HCT116 (cell line): Measurements from ENCODE around the gene WDR76. TPM values are rescaled to one million over a fixed set of nuclear protein-coding genes. Genes with fewer than 3 reads are reported as not detected.

Experiments used
- ATAC-seq: fragments of 200-7000 bp; cut with Tn5 transposase; 2 replicates; pipeline ENCODE4 v1.9.1; 2020; ENCODE audit warnings: mild to moderate bottlenecking, moderate library complexity
- BruUV-seq: library from RNA; stranded (reverse); fragments of 400-500 nt; replicated peaks from 2 replicates; lab custom pipeline; 2021; lab: Mats Ljungman, UMichigan
- CTCF ChIA-PET: fragments of 300-600 bp; sonication (Branson Sonifier 250); formaldehyde crosslinking; loops from one replicate; lab custom pipeline; 2021; ENCODE audit warnings: antibody characterized with exemption; lab: Charles Lee
- POLR2A ChIA-PET: fragments of 300-600, 350-600 bp; sonication (Branson Sonifier 250); formaldehyde crosslinking; loops from one replicate; lab custom pipeline; 2021; ENCODE audit warnings: antibody characterized with exemption; lab: Charles Lee
- RAD21 ChIA-PET, 2 experiments: fragments of 300-600 bp; sonication (Branson Sonifier 250); formaldehyde crosslinking; loops; one replicate each; lab custom pipeline; 2023; ENCODE audit warnings: low total read pairs in 2 of 2; ENCODE audit not compliant: uncharacterized antibody in 2 of 2, unreplicated experiment in 2 of 2, low non-redundant PET in 1 of 2; lab: Charles Lee
- DNase-seq: peaks from one replicate; pipeline ENCODE4 v3.0.0-alpha.2; 2010; ENCODE audit warnings: low read depth, low spot score
- H2AFZ ChIP-seq: fragments of 200-600 bp; shearing (Covaris generic), sonication (generic); 2 replicates; pipeline ENCODE4 v1.6.1; 2017; ENCODE audit warnings: low read depth, mixed run types, mixed read lengths, antibody characterized with exemption, low read length; ENCODE audit not compliant: poor library complexity, severe bottlenecking
- H3K27ac ChIP-seq: 2 replicates; pipeline ENCODE4 v1.5.1; 2012; ENCODE audit warnings: low read depth, low read length
- H3K27me3 ChIP-seq: fragments of 200-600 bp; sonication (generic); 2 replicates; pipeline ENCODE4 v1.6.1; 2016; ENCODE audit warnings: mixed run types, low read length, mixed read lengths; ENCODE audit not compliant: insufficient read depth
- H3K36me3 ChIP-seq, 2 experiments: fragments of 200-500 bp in 1 of 2; fragments of 200-600 bp in 1 of 2; sonication (Bioruptor generic) in 1 of 2; sonication (generic) in 1 of 2; 2 replicates each; pipeline versions ENCODE4 v1.5.1 to v1.6.1; 2014 to 2016; ENCODE audit warnings: low read length in 2 of 2, inconsistent platforms in 1 of 2, mixed read lengths in 1 of 2, mixed run types in 1 of 2; ENCODE audit not compliant: insufficient read depth in 2 of 2, control insufficient read depth in 1 of 2
- H3K4me1 ChIP-seq, 2 experiments: fragments of 200-600 bp in 1 of 2; sonication (generic) in 1 of 2; 2 replicates each; pipeline versions ENCODE4 v1.5.1 to v1.6.1; 2012 to 2017; ENCODE audit warnings: low read length in 2 of 2, inconsistent platforms in 1 of 2, mild to moderate bottlenecking in 1 of 2, mixed read lengths in 1 of 2, mixed run types in 1 of 2, moderate library complexity in 1 of 2; ENCODE audit not compliant: insufficient read depth in 2 of 2, control insufficient read depth in 1 of 2
- H3K4me2 ChIP-seq: fragments of 200-600 bp; sonication (generic); 2 replicates; pipeline ENCODE4 v1.6.1; 2017; ENCODE audit warnings: mixed run types, low read length, mixed read lengths
- H3K4me3 ChIP-seq, 2 experiments: fragments of 200-600 bp in 1 of 2; sonication (generic) in 1 of 2; replicated peaks in 1 of 2; 2 replicates each; pipeline ENCODE4 v1.5.1; 2011 to 2016; ENCODE audit warnings: low read length in 2 of 2, control low read depth in 1 of 2, low read depth in 1 of 2, mild to moderate bottlenecking in 1 of 2, mixed read lengths in 1 of 2, mixed run types in 1 of 2
- H3K79me2 ChIP-seq: fragments of 200-600 bp; sonication (generic); 2 replicates; pipeline ENCODE4 v1.6.1; 2017; ENCODE audit warnings: mild to moderate bottlenecking, mixed run types, low read length, moderate library complexity, mixed read lengths; ENCODE audit not compliant: insufficient read depth
- H3K9ac ChIP-seq: fragments of 200-600 bp; sonication (generic); 2 replicates; pipeline ENCODE4 v1.6.1; 2016; ENCODE audit warnings: low read length, mixed read lengths
- H3K9me2 ChIP-seq: fragments of 200-600 bp; sonication (generic), shearing (Covaris generic); 2 replicates; pipeline ENCODE4 v1.6.1; 2017; ENCODE audit warnings: mixed run types, mild to moderate bottlenecking, moderate library complexity; ENCODE audit not compliant: insufficient read depth
- H3K9me3 ChIP-seq, 2 experiments: fragments of 200-500 bp in 1 of 2; fragments of 200-600 bp in 1 of 2; sonication (Bioruptor generic) in 1 of 2; sonication (generic) in 1 of 2; 2 replicates each; pipeline ENCODE4 v1.6.1; 2014 to 2017; ENCODE audit warnings: low read length in 2 of 2, mixed read lengths in 2 of 2, inconsistent platforms in 1 of 2, low read depth in 1 of 2, mild to moderate bottlenecking in 1 of 2, mixed run types in 1 of 2, moderate library complexity in 1 of 2; ENCODE audit not compliant: control insufficient read depth in 1 of 2, insufficient read depth in 1 of 2
- H4K20me1 ChIP-seq: fragments of 200-600 bp; sonication (generic), shearing (Covaris generic); 2 replicates; pipeline ENCODE4 v1.6.1; 2017; ENCODE audit warnings: mixed run types, mild to moderate bottlenecking, moderate library complexity; ENCODE audit not compliant: insufficient read depth
- CBX3 ChIP-seq: IDR thresholded peaks from 2 replicates; pipeline ENCODE4 v1.6.1; 2012; ENCODE audit warnings: low read depth
- CEBPB ChIP-seq: IDR thresholded peaks from 2 replicates; pipeline ENCODE4 v1.6.1; 2012; ENCODE audit warnings: low read depth
- CTCF ChIP-seq, 3 experiments: fragments of 200-600 bp in 1 of 3; sonication (generic) in 1 of 3; IDR thresholded peaks in 2 of 3; conservative IDR thresholded peaks in 1 of 3; 2 replicates each; pipeline ENCODE4 v1.5.1; 2012 to 2017; ENCODE audit warnings: low read depth in 2 of 3, low read length in 2 of 3, antibody characterized with exemption in 1 of 3, borderline replicate concordance in 1 of 3, control low read depth in 1 of 3, mild to moderate bottlenecking in 1 of 3, mixed read lengths in 1 of 3, mixed run types in 1 of 3, moderate library complexity in 1 of 3; ENCODE audit not compliant: insufficient read depth in 1 of 3
- ELF1 ChIP-seq: IDR thresholded peaks from 2 replicates; pipeline ENCODE4 v1.6.1; 2012; ENCODE audit warnings: low read depth, borderline replicate concordance
- EZH2 ChIP-seq: fragments of 200-600 bp; sonication (generic); IDR thresholded peaks from 2 replicates; pipeline ENCODE4 v1.6.1; 2017; ENCODE audit warnings: antibody characterized with exemption, mixed run types
- EZH2phosphoT487 ChIP-seq: fragments of 200-600 bp; IDR thresholded peaks from 2 replicates; pipeline ENCODE4 v1.6.1; 2018; ENCODE audit warnings: antibody characterized with exemption, borderline replicate concordance
- FOSL1 ChIP-seq: IDR thresholded peaks from 2 replicates; pipeline ENCODE4 v1.6.1; 2012; ENCODE audit warnings: low read depth
- JUND ChIP-seq: IDR thresholded peaks from 2 replicates; pipeline ENCODE4 v1.6.1; 2012
- POLR2AphosphoS5 ChIP-seq: IDR thresholded peaks from 2 replicates; pipeline ENCODE4 v1.6.1; 2011; ENCODE audit warnings: mild to moderate bottlenecking, low read depth, low read length, moderate library complexity
- REST ChIP-seq: IDR thresholded peaks from 2 replicates; pipeline ENCODE4 v1.6.1; 2012; ENCODE audit warnings: low read depth
- SIN3A ChIP-seq: IDR thresholded peaks from 2 replicates; pipeline ENCODE4 v1.6.1; 2012; ENCODE audit warnings: low read depth
- SP1 ChIP-seq: IDR thresholded peaks from 2 replicates; pipeline ENCODE4 v1.6.1; 2012; ENCODE audit warnings: low read depth
- TCF7L2 ChIP-seq: IDR thresholded peaks from 2 replicates; pipeline ENCODE4 v1.7.0; 2011; ENCODE audit warnings: borderline replicate concordance, inconsistent platforms; ENCODE audit not compliant: insufficient read depth, insufficient read length; ENCODE audit errors: extremely low read depth
- YY1 ChIP-seq: IDR thresholded peaks from 2 replicates; pipeline ENCODE4 v1.6.1; 2011; ENCODE audit warnings: low read length, low read depth, moderate library complexity, mild to moderate bottlenecking; ENCODE audit not compliant: insufficient replicate concordance; ENCODE audit errors: extremely low read depth
- ZFX ChIP-seq: fragments of 450-650 bp; IDR thresholded peaks from 2 replicates; pipeline ENCODE4 v1.6.1; 2017
- intact Hi-C: fragments of 100-400 bp; cut with micrococcal nuclease; formaldehyde crosslinking; loops from 2 replicates; pipeline ENCODE4 v1.10.0; 2022
- total RNA-seq: library from RNA; stranded (reverse); gene quantifications from one replicate; pipeline ENCODE4 v1.2.1, GENCODE V29; 2021; ENCODE audit not compliant: unreplicated experiment
- TF ChIP-seq, protein P1 (sequence below): IDR thresholded peaks from 2 replicates; pipeline ENCODE4 v1.6.1; 2012
- TF ChIP-seq, protein P2 (sequence below): IDR thresholded peaks from 2 replicates; pipeline ENCODE4 v1.6.1; 2011; ENCODE audit warnings: mild to moderate bottlenecking, low read length, moderate library complexity; ENCODE audit not compliant: insufficient replicate concordance; ENCODE audit errors: extremely low read depth

The WDR76 gene
- total RNA-seq, 1 experiment from 2014 or later = 33.0 TPM

GRCh38 chr15:43916326-43916660, 89.5 kb downstream of the WDR76 start:
- Histone ChIP-seq H3K9me2 (no peaks in the 10 kb centered on the region), H3K79me2 (no peaks in the 10 kb centered on the region), H3K4me1 (peaks cover 25 to 39% of the 10 kb centered on the region in 2 experiments), H2AFZ (no peak overlapping the region), H4K20me1 (no peaks in the 10 kb centered on the region), H3K4me3 (no peak overlapping the region), H3K9me3 (no peaks in the 10 kb centered on the region), H3K27me3 (no peaks in the 10 kb centered on the region), H3K27ac (no peak overlapping the region), H3K4me2 (no peak overlapping the region), H3K9ac (no peak overlapping the region), H3K36me3 (peaks cover 0 to 11% of the 10 kb centered on the region in 2 experiments; a peak in 2 of 4 replicates)
- DNase-seq (no peak), ATAC-seq (no peak)
- no TSS peak for BruUV-seq
- ChIA-PET CTCF (interaction anchor here (1.5 kb wide), 1 partner anchor 34 kb away, joined by 4 read pairs; no protein-coding TSS in a partner anchor), POLR2A (no interaction called here), RAD21 (interaction anchor here in 1 of 2 experiments (0.6 kb wide), 1 partner anchor 327 kb away, joined by 4 read pairs; no protein-coding TSS in a partner anchor)
- intact Hi-C loops = no loop called here
- no peak for TF ChIP-seq ZFX
- TF ChIP-seq CBX3 = no peak
- no peak for TF ChIP-seq CEBPB
- TF ChIP-seq TCF7L2 = no peak
- no peak for TF ChIP-seq REST
- no peak for TF ChIP-seq SIN3A
- TF ChIP-seq, protein P1, sequence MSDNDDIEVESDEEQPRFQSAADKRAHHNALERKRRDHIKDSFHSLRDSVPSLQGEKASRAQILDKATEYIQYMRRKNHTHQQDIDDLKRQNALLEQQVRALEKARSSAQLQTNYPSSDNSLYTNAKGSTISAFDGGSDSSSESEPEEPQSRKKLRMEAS = no peak
- TF ChIP-seq EZH2phosphoT487 = no peak
- TF ChIP-seq SP1 = no peak
- no peak for TF ChIP-seq YY1
- TF ChIP-seq FOSL1 = no peak
- no peak for TF ChIP-seq EZH2
- no peak for TF ChIP-seq POLR2AphosphoS5
- TF ChIP-seq JUND = no peak
- TF ChIP-seq ELF1 = no peak
- TF ChIP-seq, protein P2, sequence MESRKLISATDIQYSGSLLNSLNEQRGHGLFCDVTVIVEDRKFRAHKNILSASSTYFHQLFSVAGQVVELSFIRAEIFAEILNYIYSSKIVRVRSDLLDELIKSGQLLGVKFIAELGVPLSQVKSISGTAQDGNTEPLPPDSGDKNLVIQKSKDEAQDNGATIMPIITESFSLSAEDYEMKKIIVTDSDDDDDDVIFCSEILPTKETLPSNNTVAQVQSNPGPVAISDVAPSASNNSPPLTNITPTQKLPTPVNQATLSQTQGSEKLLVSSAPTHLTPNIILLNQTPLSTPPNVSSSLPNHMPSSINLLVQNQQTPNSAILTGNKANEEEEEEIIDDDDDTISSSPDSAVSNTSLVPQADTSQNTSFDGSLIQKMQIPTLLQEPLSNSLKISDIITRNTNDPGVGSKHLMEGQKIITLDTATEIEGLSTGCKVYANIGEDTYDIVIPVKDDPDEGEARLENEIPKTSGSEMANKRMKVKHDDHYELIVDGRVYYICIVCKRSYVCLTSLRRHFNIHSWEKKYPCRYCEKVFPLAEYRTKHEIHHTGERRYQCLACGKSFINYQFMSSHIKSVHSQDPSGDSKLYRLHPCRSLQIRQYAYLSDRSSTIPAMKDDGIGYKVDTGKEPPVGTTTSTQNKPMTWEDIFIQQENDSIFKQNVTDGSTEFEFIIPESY = no peak
- TF ChIP-seq CTCF (IDR thresholded peaks at IDR 0.05 in 2 of 3, conservative IDR thresholded peaks at IDR 0.05 in 1 of 3; ENCODE audit: borderline replicate concordance in 1 of 3, insufficient read depth in 1 of 3, low read depth in 2 of 3, low read length in 2 of 3) = no peak
